H9 (cell line): ENCODE results near the gene USP6. TPM values are rescaled to one million over a fixed set of nuclear protein-coding genes. Genes with fewer than 3 reads are reported as not detected.
"Not testable (repeated sequence)": the region's sequence is repeated elsewhere in the genome, so short reads cannot be mapped to it uniquely, and the experiment has no call there.

Experiments
- DNase-seq: peaks from one replicate; pipeline ENCODE4 v3.0.0-alpha.2; 2017
- H2AFZ ChIP-seq: one replicate; pipeline ENCODE4 v1.6.1; 2013; ENCODE audit warnings: mild to moderate bottlenecking, low read length, control low read depth, moderate library complexity
- H2AK5ac ChIP-seq: 2 replicates; pipeline ENCODE4 v1.6.1; 2013; ENCODE audit warnings: low read length, control low read depth, mixed read lengths; ENCODE audit not compliant: insufficient read length
- H2BK120ac ChIP-seq: one replicate; pipeline ENCODE4 v1.6.1; 2013; ENCODE audit warnings: low read depth, mild to moderate bottlenecking, low read length, control low read depth, inconsistent platforms; ENCODE audit not compliant: poor library complexity, severe bottlenecking
- H2BK12ac ChIP-seq: 2 replicates; pipeline ENCODE4 v1.6.1; 2013; ENCODE audit warnings: low read length, control low read depth, mixed read lengths, low read depth; ENCODE audit not compliant: insufficient read length
- H2BK15ac ChIP-seq: 2 replicates; pipeline ENCODE4 v1.6.1; 2013; ENCODE audit warnings: low read depth, low read length, control low read depth
- H2BK20ac ChIP-seq: one replicate; pipeline ENCODE4 v1.6.1; 2013; ENCODE audit warnings: low read depth, mild to moderate bottlenecking, low read length, control low read depth, inconsistent platforms; ENCODE audit not compliant: poor library complexity, severe bottlenecking
- H2BK5ac ChIP-seq: 2 replicates; pipeline ENCODE4 v1.6.1; 2013; ENCODE audit warnings: low read length, control low read depth, mixed read lengths; ENCODE audit not compliant: insufficient read length
- H3K14ac ChIP-seq: 2 replicates; pipeline ENCODE4 v1.6.1; 2013; ENCODE audit warnings: low read length, control low read depth; ENCODE audit not compliant: insufficient read depth
- H3K18ac ChIP-seq: 2 replicates; pipeline ENCODE4 v1.6.1; 2013; ENCODE audit warnings: low read depth, mild to moderate bottlenecking, mixed read lengths, low read length, control low read depth; ENCODE audit not compliant: insufficient read length
- H3K23ac ChIP-seq: 2 replicates; pipeline ENCODE4 v1.6.1; 2013; ENCODE audit warnings: low read length, control low read depth, mixed read lengths, low read depth; ENCODE audit not compliant: insufficient read length
- H3K23me2 ChIP-seq: 2 replicates; pipeline ENCODE4 v1.6.1; 2013; ENCODE audit warnings: low read depth, mild to moderate bottlenecking, mixed read lengths, low read length, control low read depth; ENCODE audit not compliant: insufficient read length, poor library complexity, severe bottlenecking
- H3K27ac ChIP-seq: 2 replicates; pipeline ENCODE4 v1.5.1; 2013; ENCODE audit warnings: low read length, control low read depth, mixed read lengths, low read depth; ENCODE audit not compliant: insufficient read length
- H3K27me3 ChIP-seq: 2 replicates; pipeline ENCODE4 v1.6.1; 2013; ENCODE audit warnings: low read length, control low read depth, inconsistent platforms; ENCODE audit not compliant: insufficient read depth
- H3K4ac ChIP-seq: 2 replicates; pipeline ENCODE4 v1.6.1; 2013; ENCODE audit warnings: low read depth, mild to moderate bottlenecking, control low read depth, inconsistent platforms, low read length, moderate library complexity
- H3K4me1 ChIP-seq: 2 replicates; pipeline ENCODE4 v1.6.1; 2013; ENCODE audit warnings: low read length, control low read depth, inconsistent platforms; ENCODE audit not compliant: insufficient read depth
- H3K4me2 ChIP-seq: 2 replicates; pipeline ENCODE4 v1.6.1; 2013; ENCODE audit warnings: low read length, control low read depth, mixed read lengths; ENCODE audit not compliant: insufficient read length, insufficient read depth
- H3K56ac ChIP-seq: 2 replicates; pipeline ENCODE4 v1.6.1; 2013; ENCODE audit warnings: low read depth, mild to moderate bottlenecking, mixed read lengths, low read length, control low read depth; ENCODE audit not compliant: insufficient read length
- H3K79me1 ChIP-seq: 2 replicates; pipeline ENCODE4 v1.6.1; 2013; ENCODE audit warnings: low read depth, mild to moderate bottlenecking, moderate library complexity, low read length, control low read depth, inconsistent platforms; ENCODE audit not compliant: insufficient read depth, poor library complexity, severe bottlenecking
- H3K79me2 ChIP-seq: 2 replicates; pipeline ENCODE4 v1.6.1; 2013; ENCODE audit warnings: low read length, control low read depth, inconsistent platforms; ENCODE audit not compliant: insufficient read depth
- H3K9ac ChIP-seq: 2 replicates; pipeline ENCODE4 v1.6.1; 2013; ENCODE audit warnings: low read length, control low read depth, mixed read lengths; ENCODE audit not compliant: insufficient read length; ENCODE audit errors: extremely low read depth
- H3K9me3 ChIP-seq: one replicate; pipeline ENCODE4 v1.6.1; 2013; ENCODE audit warnings: low read depth, low read length, inconsistent platforms; ENCODE audit not compliant: control insufficient read depth
- H3T11ph ChIP-seq: one replicate; pipeline ENCODE4 v1.6.1; 2013; ENCODE audit warnings: mild to moderate bottlenecking, low read length, control low read depth, inconsistent platforms
- H4K20me1 ChIP-seq: one replicate; pipeline ENCODE4 v1.6.1; 2013; ENCODE audit not compliant: control insufficient read depth, insufficient read length, insufficient read depth
- H4K5ac ChIP-seq: 2 replicates; pipeline ENCODE4 v1.6.1; 2013; ENCODE audit warnings: low read depth, mild to moderate bottlenecking, mixed read lengths, low read length, control low read depth; ENCODE audit not compliant: insufficient read length
- H4K8ac ChIP-seq: replicated peaks from 2 replicates; pipeline ENCODE4 v1.6.1; 2013; ENCODE audit warnings: low read length, control low read depth, mixed read lengths, low read depth; ENCODE audit not compliant: insufficient read length
- H4K91ac ChIP-seq: 2 replicates; pipeline ENCODE4 v1.6.1; 2013; ENCODE audit warnings: low read depth, mild to moderate bottlenecking, moderate library complexity, mixed read lengths, low read length, control low read depth; ENCODE audit not compliant: insufficient read length
- H3K27ac Mint-ChIP-seq, 3 experiments: 2 replicates in 2 of 3; 3 replicates in 1 of 3; pipeline ENCODE4 v1.8.0; 2020 to 2021; ENCODE audit warnings: mixed read lengths in 3 of 3, mild to moderate bottlenecking in 1 of 3, moderate library complexity in 1 of 3
- H3K27me3 Mint-ChIP-seq: 2 replicates; pipeline ENCODE4 v1.8.0; 2021; ENCODE audit warnings: low read depth, mild to moderate bottlenecking, moderate library complexity, mixed read lengths
- H3K36me3 Mint-ChIP-seq, 3 experiments: 2 replicates in 2 of 3; 3 replicates in 1 of 3; pipeline ENCODE4 v1.8.0; 2020 to 2021; ENCODE audit warnings: low read depth in 3 of 3, mixed read lengths in 3 of 3; ENCODE audit not compliant: insufficient read depth in 1 of 3
- H3K4me1 Mint-ChIP-seq, 2 experiments: 2 replicates each; pipeline ENCODE4 v1.8.0; 2020; ENCODE audit warnings: mixed read lengths in 2 of 2
- H3K4me3 Mint-ChIP-seq, 2 experiments: 2 replicates in 1 of 2; 3 replicates in 1 of 2; pipeline ENCODE4 v1.8.0; 2020 to 2021; ENCODE audit warnings: mild to moderate bottlenecking in 2 of 2, mixed read lengths in 2 of 2, moderate library complexity in 1 of 2
- H3K9me3 Mint-ChIP-seq, 2 experiments: 2 replicates in 1 of 2; 3 replicates in 1 of 2; pipeline ENCODE4 v1.8.0; 2020; ENCODE audit warnings: mild to moderate bottlenecking in 2 of 2, mixed read lengths in 2 of 2, moderate library complexity in 1 of 2
- WGBS: extraction: QIAGEN DNeasy Blood & Tissue Kit; methylation state at CpG from one replicate; pipeline ENCODE4 v1.1.7; 2013; ENCODE audit warnings: missing lambda C conversion rate, low lambda C conversion rate, mixed read lengths; ENCODE audit not compliant: insufficient read length; ENCODE audit errors: extremely low coverage; 5-methylcytosine and 5-hydroxymethylcytosine counted together
- total RNA-seq: library from RNA; stranded (reverse); gene quantifications from 2 replicates; pipeline ENCODE4 v1.2.1, GENCODE V29; 2021
- TF ChIP-seq, protein P1 (sequence below): fragments of 200-600 bp; sonication (generic); conservative IDR thresholded peaks from 3 replicates; pipeline ENCODE4 v1.8.0; 2021; ENCODE audit warnings: antibody characterized with exemption, mild to moderate bottlenecking

USP6 gene
- total RNA-seq, 1 experiment from 2014 or later: 0.17 TPM

DNA sequence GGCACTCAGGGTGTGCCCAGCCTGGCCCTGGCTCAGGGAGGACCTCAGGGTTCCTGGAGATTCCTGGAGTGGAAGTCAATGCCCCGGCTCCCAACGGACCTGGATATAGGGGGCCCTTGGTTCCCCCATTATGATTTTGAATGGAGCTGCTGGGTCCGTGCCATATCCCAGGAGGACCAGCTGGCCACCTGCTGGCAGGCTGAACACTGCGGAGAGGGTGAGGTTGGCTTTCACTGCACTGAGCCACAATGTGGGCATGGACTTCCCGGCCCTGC lies 23.6 kb downstream of the USP6 start:
- Histone ChIP-seq H3K27ac (no peak overlapping the region), H3K79me1 (no peaks in the 10 kb centered on the region), H2AK5ac (no peak overlapping the region), H4K8ac (no peak overlapping the region), H3K79me2 (no peaks in the 10 kb centered on the region), H2BK15ac (no peak overlapping the region), H3T11ph (no peak overlapping the region), H2BK120ac (no peak overlapping the region), H2AFZ (no peak overlapping the region), H3K23ac (no peak overlapping the region), H4K20me1 (no peaks in the 10 kb centered on the region), H3K4me1 (no peaks in the 10 kb centered on the region), H3K9ac (no peak overlapping the region), H3K18ac (no peak overlapping the region), H3K4ac (no peak overlapping the region), H3K9me3 (no peaks in the 10 kb centered on the region), H2BK5ac (no peak overlapping the region), H3K27me3 (no peaks in the 10 kb centered on the region), H3K4me2 (no peak overlapping the region), H2BK20ac (no peak overlapping the region), H2BK12ac (no peak overlapping the region), H3K56ac (no peak overlapping the region), H4K5ac (no peak overlapping the region), H3K23me2 (no peaks in the 10 kb centered on the region), H4K91ac (no peak overlapping the region), H3K14ac (no peak overlapping the region)
- Mint-ChIP-seq H3K27ac (no peak overlapping the region), H3K9me3 (peaks cover 0 to 2% of the 10 kb centered on the region in 2 experiments; a peak in 1 of 5 replicates), H3K4me3 (no peak overlapping the region), H3K4me1 (no peaks in the 10 kb centered on the region), H3K27me3 (no peaks in the 10 kb centered on the region), H3K36me3 (no peaks in the 10 kb centered on the region)
- DNase-seq: no peak
- TF ChIP-seq, protein P1, sequence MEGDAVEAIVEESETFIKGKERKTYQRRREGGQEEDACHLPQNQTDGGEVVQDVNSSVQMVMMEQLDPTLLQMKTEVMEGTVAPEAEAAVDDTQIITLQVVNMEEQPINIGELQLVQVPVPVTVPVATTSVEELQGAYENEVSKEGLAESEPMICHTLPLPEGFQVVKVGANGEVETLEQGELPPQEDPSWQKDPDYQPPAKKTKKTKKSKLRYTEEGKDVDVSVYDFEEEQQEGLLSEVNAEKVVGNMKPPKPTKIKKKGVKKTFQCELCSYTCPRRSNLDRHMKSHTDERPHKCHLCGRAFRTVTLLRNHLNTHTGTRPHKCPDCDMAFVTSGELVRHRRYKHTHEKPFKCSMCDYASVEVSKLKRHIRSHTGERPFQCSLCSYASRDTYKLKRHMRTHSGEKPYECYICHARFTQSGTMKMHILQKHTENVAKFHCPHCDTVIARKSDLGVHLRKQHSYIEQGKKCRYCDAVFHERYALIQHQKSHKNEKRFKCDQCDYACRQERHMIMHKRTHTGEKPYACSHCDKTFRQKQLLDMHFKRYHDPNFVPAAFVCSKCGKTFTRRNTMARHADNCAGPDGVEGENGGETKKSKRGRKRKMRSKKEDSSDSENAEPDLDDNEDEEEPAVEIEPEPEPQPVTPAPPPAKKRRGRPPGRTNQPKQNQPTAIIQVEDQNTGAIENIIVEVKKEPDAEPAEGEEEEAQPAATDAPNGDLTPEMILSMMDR: no peak
- no CpG with 5 or more reads among the region's 5 CpGs for WGBS

DNA sequence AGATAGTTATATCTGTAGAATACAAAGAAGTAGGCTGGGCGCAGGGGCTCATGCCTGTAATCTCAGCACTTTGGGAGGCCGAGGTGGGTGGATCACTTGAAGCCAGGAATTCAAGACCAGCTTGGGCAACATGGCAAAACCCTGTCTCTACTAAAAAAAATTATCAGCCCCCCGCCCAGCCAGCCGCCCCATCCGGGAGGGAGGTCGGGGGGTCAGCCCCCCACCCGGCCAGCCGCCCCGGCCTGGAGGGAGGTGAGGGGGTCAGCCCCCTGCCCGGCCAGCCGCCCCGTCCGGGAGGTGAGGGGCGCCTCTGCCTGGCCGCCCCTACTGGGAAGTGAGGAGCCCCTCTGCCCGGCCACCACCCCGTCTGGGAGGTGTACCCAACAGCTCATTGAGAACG lies 27.0 kb downstream of the USP6 start:
- H3K4me2 ChIP-seq, H3K14ac ChIP-seq, H3K79me2 ChIP-seq, H4K5ac ChIP-seq, H3K4me1 Mint-ChIP-seq, H3K9me3 Mint-ChIP-seq, H3K27ac ChIP-seq, H3K79me1 ChIP-seq, H3K18ac ChIP-seq, H2BK12ac ChIP-seq, H3K56ac ChIP-seq, H3K23ac ChIP-seq, H3K4ac ChIP-seq, H3K23me2 ChIP-seq, H3K9me3 ChIP-seq, H3T11ph ChIP-seq, DNase-seq, H2BK5ac ChIP-seq, H2BK20ac ChIP-seq, H4K8ac ChIP-seq, H3K36me3 Mint-ChIP-seq, H2BK120ac ChIP-seq, H4K91ac ChIP-seq, H2AFZ ChIP-seq, H3K9ac ChIP-seq, H2BK15ac ChIP-seq, H4K20me1 ChIP-seq, H3K4me3 Mint-ChIP-seq, H2AK5ac ChIP-seq, H3K27ac Mint-ChIP-seq, H3K27me3 ChIP-seq, H3K4me1 ChIP-seq: not testable (repeated sequence)
- peaks cover 13% of the 10 kb centered on the region for H3K27me3 Mint-ChIP-seq
- no CpG with 5 or more reads among the region's 18 CpGs for WGBS
